DMS153 (cell line): ENCODE results near the gene NFE2L3.
"Not testable (repeated sequence)": the region's sequence is repeated elsewhere in the genome, so short reads cannot be mapped to it uniquely, and the experiment has no call there.

Source experiments
- DNase-seq: peaks from one replicate; lab custom pipeline; 2025; lab: John Stamatoyannopoulos, UW

Gene NFE2L3

GRCh38 chr7:26167303-26167934 is 15.4 kb downstream of the NFE2L3 start:
- DNase-seq: no peak

GRCh38 chr7:26168458-26169023 is 16.5 kb downstream of the NFE2L3 start:
- DNase-seq: no peak

- no peak for DNase-seq
Measured at GRCh38 chr7:26169271-26169670, 17.3 kb downstream of the NFE2L3 start.

- no peak for DNase-seq
Measured at GRCh38 chr7:26170663-26171062, 18.7 kb downstream of the NFE2L3 start.

GRCh38 chr7:26171601-26172000 is 19.6 kb downstream of the NFE2L3 start:
- DNase-seq: no peak

GRCh38 chr7:26172048-26172447 is 20.1 kb downstream of the NFE2L3 start:
- no peak for DNase-seq

GRCh38 chr7:26175903-26176302 is 23.9 kb downstream of the NFE2L3 start:
- DNase-seq: not testable (repeated sequence)

- not testable (repeated sequence) for DNase-seq
Measured at GRCh38 chr7:26176696-26177095, 24.7 kb downstream of the NFE2L3 start.

- DNase-seq: not testable (repeated sequence)
Measured at GRCh38 chr7:26177269-26177668, 25.3 kb downstream of the NFE2L3 start.

GRCh38 chr7:26178272-26178960 is 26.4 kb downstream of the NFE2L3 start:
- no peak for DNase-seq

GRCh38 chr7:26179422-26179821 is 27.4 kb downstream of the NFE2L3 start:
- no peak for DNase-seq

GRCh38 chr7:26179826-26180497 is 28.0 kb downstream of the NFE2L3 start:
- no peak for DNase-seq

- DNase-seq: no peak
Measured at GRCh38 chr7:26180792-26181198, 28.8 kb downstream of the NFE2L3 start.

GRCh38 chr7:26181474-26182227 is 29.7 kb downstream of the NFE2L3 start:
- DNase-seq: no peak

- DNase-seq: no peak
Measured at GRCh38 chr7:26182283-26182682, 30.3 kb downstream of the NFE2L3 start.

GRCh38 chr7:26182706-26183105 is 30.7 kb downstream of the NFE2L3 start:
- DNase-seq: no peak

- DNase-seq: no peak
Measured at GRCh38 chr7:26183545-26184280, 31.7 kb downstream of the NFE2L3 start.

- DNase-seq: not testable (repeated sequence)
Measured at GRCh38 chr7:26184281-26185101, 32.5 kb downstream of the NFE2L3 start.

- DNase-seq: no peak
Measured at GRCh38 chr7:26185131-26185843, 33.3 kb downstream of the NFE2L3 start.

GRCh38 chr7:26185844-26186180 is 33.8 kb downstream of the NFE2L3 start:
- DNase-seq: no peak
